Measurements from ENCODE around the gene PIGQ. TPM values are rescaled to one million over a fixed set of nuclear protein-coding genes. Genes with fewer than 3 reads are reported as not detected.
A peak's percentile ranks its signal among the peaks of the same experiment; 100 is the strongest.

The PIGQ gene
- total RNA-seq, 1 experiment from 2014 or later = 58.0 TPM

GRCh38 chr16:591231-591630 lies 21.5 kb downstream of the PIGQ start:
- H3K4me1 ChIP-seq (ENCODE audit: insufficient read depth, low read length) = no peaks in the 10 kb centered on the region
- no peak overlapping the region for H2BK20ac ChIP-seq (ENCODE audit: low read depth, low read length, poor library complexity, severe bottlenecking)
- H2BK12ac ChIP-seq (ENCODE audit: insufficient read length, low read depth, low read length) = no peak overlapping the region
- H2BK5ac ChIP-seq (ENCODE audit: insufficient read length, low read length) = no peak overlapping the region
- H3K4me1 Mint-ChIP-seq = peaks cover 12 to 20% of the 10 kb centered on the region in 2 experiments
- H4K5ac ChIP-seq (ENCODE audit: insufficient read length, low read depth, low read length) = no peak overlapping the region
- H3K4me2 ChIP-seq (ENCODE audit: insufficient read depth, insufficient read length, low read length) = no peak overlapping the region
- no peak overlapping the region for H3K27ac ChIP-seq (ENCODE audit: insufficient read length, low read depth, low read length)
- no peak overlapping the region for H3T11ph ChIP-seq (ENCODE audit: low read length)
- no peak overlapping the region for H3K18ac ChIP-seq (ENCODE audit: insufficient read length, low read depth, low read length)
- no peaks in the 10 kb centered on the region; the same call in 1 of the 2 replicates for H3K79me2 ChIP-seq (ENCODE audit: insufficient read depth, low read length)
- H2AFZ ChIP-seq (ENCODE audit: low read length) = no peak overlapping the region
- H3K4me3 Mint-ChIP-seq = peak overlapping the region; percentile 77 to 86
- peaks cover 45% of the 10 kb centered on the region for H3K27me3 Mint-ChIP-seq (ENCODE audit: low read depth)
- H3K14ac ChIP-seq (ENCODE audit: insufficient read depth, low read length) = no peak overlapping the region
- no peak overlapping the region for H3K9ac ChIP-seq (ENCODE audit: extremely low read depth, insufficient read length, low read length)
- H3K36me3 Mint-ChIP-seq (ENCODE audit: insufficient read depth in 1 of 3, low read depth in 3 of 3) = peaks cover 0 to 12% (median 8%) of the 10 kb centered on the region in 3 experiments; a peak in 6 of 7 replicates
- H3K27ac Mint-ChIP-seq = no peak overlapping the region; a peak in 1 of 7 replicates
- no peak overlapping the region for H4K8ac ChIP-seq (replicated peaks; ENCODE audit: insufficient read length, low read depth, low read length)
- no peak overlapping the region for H3K4ac ChIP-seq (ENCODE audit: low read depth, low read length)
- no peak overlapping the region for H2AK5ac ChIP-seq (ENCODE audit: insufficient read length, low read length)
- H3K23me2 ChIP-seq (ENCODE audit: insufficient read length, low read depth, low read length, poor library complexity, severe bottlenecking) = peaks cover 5% of the 10 kb centered on the region
- no peak overlapping the region for H2BK15ac ChIP-seq (ENCODE audit: low read depth, low read length)
- no peak for TF ChIP-seq CTCF (conservative IDR thresholded peaks at IDR 0.05)
- no peaks in the 10 kb centered on the region for H3K9me3 ChIP-seq (ENCODE audit: control insufficient read depth, low read depth, low read length)
- peaks cover 3% of the 10 kb centered on the region for H3K79me1 ChIP-seq (ENCODE audit: insufficient read depth, low read depth, low read length, poor library complexity, severe bottlenecking)
- WGBS (ENCODE audit: extremely low coverage, insufficient read length, low lambda C conversion rate) = no CpG with 5 or more reads among the region's 8 CpGs
- no peak overlapping the region for H3K23ac ChIP-seq (ENCODE audit: insufficient read length, low read depth, low read length)
- DNase-seq = no peak
- H4K20me1 ChIP-seq (ENCODE audit: control insufficient read depth, insufficient read depth, insufficient read length) = no peaks in the 10 kb centered on the region
- no peak overlapping the region for H3K56ac ChIP-seq (ENCODE audit: insufficient read length, low read depth, low read length)
- H3K27me3 ChIP-seq (ENCODE audit: insufficient read depth, low read length) = peaks cover 6% of the 10 kb centered on the region; the same call in 1 of the 2 replicates
- no peak overlapping the region for H4K91ac ChIP-seq (ENCODE audit: insufficient read length, low read depth, low read length)
- H3K9me3 Mint-ChIP-seq = 0 out of 5 replicates have a peak, but pooled peaks cover 0 to 3% of the 10 kb centered on the region in 2 experiments
- H2BK120ac ChIP-seq (ENCODE audit: low read depth, low read length, poor library complexity, severe bottlenecking) = no peak overlapping the region
